HepG2 (cell line): ENCODE results near the gene ANO3. TPM values are rescaled to one million over a fixed set of nuclear protein-coding genes. Genes with fewer than 3 reads are reported as not detected.

ENCODE experiments used
- ATAC-seq: fragments of 200-7000 bp; cut with Tn5 transposase; 3 replicates; pipeline ENCODE4 v1.9.1; 2020; ENCODE audit warnings: mild to moderate bottlenecking, moderate library complexity
- BruUV-seq: library from RNA; stranded (reverse); fragments of 400-500 nt; replicated peaks from 2 replicates; lab custom pipeline; 2021; lab: Mats Ljungman, UMichigan
- CTCF ChIA-PET: fragments of 300-600 bp; formaldehyde crosslinking; extraction: SDS; loops from one replicate; lab custom pipeline; 2021; ENCODE audit warnings: low total read pairs, inconsistent platforms, low intra/inter-chr PET ratio; lab: Yijun Ruan, JAX
- POLR2A ChIA-PET: fragments of 350-600 bp; sonication (Branson Sonifier 250); formaldehyde crosslinking; loops from one replicate; lab custom pipeline; 2020; ENCODE audit warnings: antibody characterized with exemption, inconsistent platforms; lab: Yijun Ruan, JAX
- DNase-seq: peaks from one replicate; pipeline ENCODE4 v3.0.0-alpha.2; 2015; ENCODE audit warnings: low spot score
- FAIRE-seq: peaks from 3 replicates; lab custom pipeline; 2011; peaks lifted over from hg19 to GRCh38; lab: Jason Lieb, UNC
- H2AFZ ChIP-seq: one replicate; pipeline ENCODE4 v1.6.1; 2011; ENCODE audit warnings: low read length, inconsistent platforms
- H3K27ac ChIP-seq: fragments of 300-600 bp; 3 replicates; pipeline ENCODE4 v1.8.0; 2011; ENCODE audit warnings: mixed run types, mild to moderate bottlenecking, mixed read lengths, low read length, inconsistent platforms; ENCODE audit not compliant: insufficient read depth; ENCODE audit errors: extremely low read length
- H3K27me3 ChIP-seq, 2 experiments: fragments of 200-600 bp in 1 of 2; 2 replicates in 1 of 2; 3 replicates in 1 of 2; pipeline versions ENCODE4 v1.6.0 to v1.8.0; 2011; ENCODE audit warnings: low read length in 2 of 2, mild to moderate bottlenecking in 2 of 2, moderate library complexity in 2 of 2, inconsistent platforms in 1 of 2; ENCODE audit not compliant: insufficient read depth in 2 of 2, control insufficient read depth in 1 of 2
- H3K36me3 ChIP-seq, 2 experiments: fragments of 200-600 bp in 1 of 2; replicated peaks in 1 of 2; 2 replicates in 1 of 2; 3 replicates in 1 of 2; pipeline versions ENCODE4 v1.5.1 to v1.8.0; 2011; ENCODE audit warnings: low read length in 2 of 2, inconsistent platforms in 1 of 2; ENCODE audit not compliant: insufficient read depth in 2 of 2, control insufficient read depth in 1 of 2
- H3K4me1 ChIP-seq: 2 replicates; pipeline ENCODE4 v1.5.1; 2012; ENCODE audit warnings: low read length, inconsistent platforms; ENCODE audit not compliant: insufficient read depth
- H3K4me2 ChIP-seq: 2 replicates; pipeline ENCODE4 v1.6.0; 2011; ENCODE audit warnings: low read depth, low read length, inconsistent platforms
- H3K4me3 ChIP-seq, 3 experiments: fragments of 200-600 bp in 1 of 3; sonication (generic), shearing (Covaris generic) in 1 of 3; replicated peaks in 1 of 3; 2 replicates each; pipeline ENCODE4 v1.5.1; 2011 to 2016; ENCODE audit warnings: low read length in 3 of 3, inconsistent platforms in 2 of 3, low read depth in 2 of 3, mild to moderate bottlenecking in 2 of 3, control low read depth in 1 of 3, mixed read lengths in 1 of 3; ENCODE audit not compliant: insufficient read depth in 1 of 3
- H3K79me2 ChIP-seq: one replicate; pipeline ENCODE4 v1.6.1; 2011; ENCODE audit warnings: low read length, inconsistent platforms; ENCODE audit not compliant: insufficient read depth
- H3K9ac ChIP-seq: 2 replicates; pipeline ENCODE4 v1.6.0; 2011; ENCODE audit warnings: mild to moderate bottlenecking, low read depth, low read length, inconsistent platforms; ENCODE audit not compliant: insufficient read depth
- H3K9me3 ChIP-seq: 2 replicates; pipeline ENCODE4 v1.5.1; 2012; ENCODE audit warnings: mild to moderate bottlenecking, low read length
- H4K20me1 ChIP-seq: 2 replicates; pipeline ENCODE4 v1.6.0; 2011; ENCODE audit warnings: inconsistent platforms, mild to moderate bottlenecking, low read length, moderate library complexity; ENCODE audit not compliant: insufficient read depth
- HMGA1 ChIP-seq: sonication (generic); formaldehyde crosslinking; conservative IDR thresholded peaks from 2 replicates; pipeline ENCODE4 v1.4.0; 2020; ENCODE audit warnings: missing genetic modification reagents
- MAFK ChIP-seq, 2 experiments: IDR thresholded peaks in 1 of 2; conservative IDR thresholded peaks in 1 of 2; 2 replicates each; pipeline ENCODE4 v1.6.1; 2011; ENCODE audit warnings: improper control_type of control experiment in 2 of 2, low read length in 2 of 2
- ZBTB8A ChIP-seq: sonication (generic); formaldehyde crosslinking; IDR thresholded peaks from 2 replicates; pipeline ENCODE4 v1.4.0; 2020; ENCODE audit warnings: mild to moderate bottlenecking, low read depth, missing genetic modification reagents, borderline replicate concordance
- ZNF251 ChIP-seq: sonication (generic); formaldehyde crosslinking; IDR thresholded peaks from 2 replicates; pipeline ENCODE4 v1.9.0; 2021; ENCODE audit warnings: mild to moderate bottlenecking, missing genetic modification reagents
- WGBS: methylation state at CpG from one replicate; pipeline ENCODE4 v1.1.6; 2017; ENCODE audit warnings: low lambda C conversion rate; 5-methylcytosine and 5-hydroxymethylcytosine counted together
- in situ Hi-C: cut with HindIII; loops from 2 replicates; pipeline ENCODE4 v1.10.0; 2017; ENCODE audit warnings: low pct_unique_long_range_greater_than_20kb; ENCODE audit not compliant: extremely low pct_ligation_motif_present
- intact Hi-C: fragments of 100-400 bp; cut with micrococcal nuclease; formaldehyde crosslinking; loops from one replicate; pipeline ENCODE4 v1.10.0; 2022; ENCODE audit not compliant: unreplicated experiment
- polyA plus RNA-seq, 8 experiments: library from polyadenylated mRNA; depleted of rRNA in 3 of 8; stranded (reverse) in 7 of 8; unstranded in 1 of 8; fragments of >200 nt; fragmentation: Illumina TruSeq in 4 of 8; extraction: Trizol in 4 of 8; gene quantifications; 2 replicates each; pipeline versions ENCODE4 v1.2.1 to v1.2.3, GENCODE V29; 2011 to 2016; ENCODE audit warnings: low read depth in 4 of 8, missing spikeins in 1 of 8, mixed read lengths in 1 of 8; ENCODE audit not compliant: insufficient read depth in 1 of 8
- total RNA-seq, 5 experiments: library from RNA; depleted of rRNA; stranded (reverse); fragments of >200 nt; fragmentation: Illumina TruSeq; extraction: Trizol; gene quantifications; 2 replicates each; pipeline ENCODE4 v1.2.3, GENCODE V29; 2016; ENCODE audit warnings: low read depth in 1 of 5

The ANO3 gene
- total and polyA plus RNA-seq, 2 of the 13 experiments (the other 11 are each of a cell fraction or from before 2014, with no cell fraction given): 0.17 to 0.44 TPM

GRCh38 chr11:26512196-26512595, 180.3 kb downstream of the ANO3 start:
- Histone ChIP-seq H3K79me2 (no peaks in the 10 kb centered on the region), H3K4me3 (no peak overlapping the region), H3K4me2 (no peak overlapping the region), H3K9me3 (no peaks in the 10 kb centered on the region), H4K20me1 (peaks cover 3% of the 10 kb centered on the region; the same call in 1 of the 2 replicates), H2AFZ (no peak overlapping the region), H3K9ac (no peak overlapping the region), H3K27ac (no peak overlapping the region), H3K4me1 (no peaks in the 10 kb centered on the region), H3K27me3 (no peaks in the 10 kb centered on the region), H3K36me3 (no peaks in the 10 kb centered on the region)
- ATAC-seq (no peak), DNase-seq (no peak), FAIRE-seq (no peak)
- WGBS: 4% methylated on average over 2 of the region's 2 CpGs
- intact Hi-C loops (no loop called here), in situ Hi-C loops (no loop called here)
- no TSS peak for BruUV-seq
- ChIA-PET POLR2A (no interaction called here), CTCF (no interaction called here)
- TF ChIP-seq MAFK (conservative IDR thresholded peaks at IDR 0.05 in 1 of 2, IDR thresholded peaks at IDR 0.05 in 1 of 2; ENCODE audit: low read length in 2 of 2): peak; percentile 3 to 42; a peak in 1 of 4 replicates
- no peak for TF ChIP-seq HMGA1 (CRISPR knock-in tag)

- H3K4me3 ChIP-seq: no peak overlapping the region
- no peaks in the 10 kb centered on the region for H3K27me3 ChIP-seq
- H3K27ac ChIP-seq: no peak overlapping the region
- H3K9me3 ChIP-seq: no peaks in the 10 kb centered on the region
- no peak overlapping the region for H2AFZ ChIP-seq
- H3K9ac ChIP-seq: no peak overlapping the region
- H4K20me1 ChIP-seq: peaks cover 3% of the 10 kb centered on the region; the same call in 1 of the 2 replicates
- H3K4me1 ChIP-seq: no peaks in the 10 kb centered on the region
- FAIRE-seq (no peak), ATAC-seq (no peak)
- POLR2A ChIA-PET: no interaction called here
- BruUV-seq: no TSS peak
- TF ChIP-seq ZBTB8A (CRISPR knock-in tag): no peak
- TF ChIP-seq ZNF251 (CRISPR knock-in tag): no peak
- TF ChIP-seq, all 625 proteins: peak for 0
- 4% methylated on average over 2 of the region's 2 CpGs for WGBS
- CTCF ChIA-PET: no interaction called here
- intact Hi-C loops: no loop called here
- no peaks in the 10 kb centered on the region for H3K36me3 ChIP-seq
- no peak overlapping the region for H3K4me2 ChIP-seq
- in situ Hi-C loops: no loop called here
- no peak for DNase-seq
- no peaks in the 10 kb centered on the region for H3K79me2 ChIP-seq
Measured at GRCh38 chr11:26519469-26519868, 187.5 kb downstream of the ANO3 start.
